Mammary epithelial cell (primary cell): Measurements from ENCODE around the gene TECTA.

ENCODE experiments used
- EZH2 ChIP-seq: IDR thresholded peaks from 2 replicates; pipeline ENCODE4 v1.6.1; 2012; ENCODE audit warnings: low read length, inconsistent platforms, borderline replicate concordance
- TF ChIP-seq, protein P1 (sequence below), 2 donors: IDR thresholded peaks in 1 of 2; conservative IDR thresholded peaks in 1 of 2; 2 replicates each; pipeline ENCODE4 v1.5.1; 2011 to 2012; ENCODE audit warnings: inconsistent platforms in 2 of 2, low read length in 2 of 2, mild to moderate bottlenecking in 2 of 2, control low read depth in 1 of 2, low read depth in 1 of 2; ENCODE audit not compliant: insufficient read depth in 1 of 2; ENCODE audit errors: extremely low read depth in 1 of 2

DNA sequence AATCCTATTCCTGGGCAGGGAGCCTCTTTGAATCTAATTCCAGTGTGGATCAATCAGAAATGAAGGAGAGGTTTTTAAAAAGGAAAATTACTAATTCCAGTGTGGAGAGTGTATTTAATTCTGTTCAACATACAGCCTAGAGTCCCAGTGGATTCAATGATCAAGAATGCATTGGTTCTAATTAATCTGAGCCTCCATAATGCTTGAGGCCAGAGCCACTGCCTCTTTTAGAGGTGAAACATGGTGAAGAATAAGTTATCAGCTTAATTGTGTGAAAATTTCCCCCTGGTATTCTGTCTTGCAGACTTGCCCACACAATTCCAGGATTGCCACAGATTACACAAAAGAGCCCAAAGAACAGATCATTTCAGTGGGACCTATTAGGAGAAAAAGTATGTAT, 87.7 kb downstream of the TECTA start:
- TF ChIP-seq, protein P1, sequence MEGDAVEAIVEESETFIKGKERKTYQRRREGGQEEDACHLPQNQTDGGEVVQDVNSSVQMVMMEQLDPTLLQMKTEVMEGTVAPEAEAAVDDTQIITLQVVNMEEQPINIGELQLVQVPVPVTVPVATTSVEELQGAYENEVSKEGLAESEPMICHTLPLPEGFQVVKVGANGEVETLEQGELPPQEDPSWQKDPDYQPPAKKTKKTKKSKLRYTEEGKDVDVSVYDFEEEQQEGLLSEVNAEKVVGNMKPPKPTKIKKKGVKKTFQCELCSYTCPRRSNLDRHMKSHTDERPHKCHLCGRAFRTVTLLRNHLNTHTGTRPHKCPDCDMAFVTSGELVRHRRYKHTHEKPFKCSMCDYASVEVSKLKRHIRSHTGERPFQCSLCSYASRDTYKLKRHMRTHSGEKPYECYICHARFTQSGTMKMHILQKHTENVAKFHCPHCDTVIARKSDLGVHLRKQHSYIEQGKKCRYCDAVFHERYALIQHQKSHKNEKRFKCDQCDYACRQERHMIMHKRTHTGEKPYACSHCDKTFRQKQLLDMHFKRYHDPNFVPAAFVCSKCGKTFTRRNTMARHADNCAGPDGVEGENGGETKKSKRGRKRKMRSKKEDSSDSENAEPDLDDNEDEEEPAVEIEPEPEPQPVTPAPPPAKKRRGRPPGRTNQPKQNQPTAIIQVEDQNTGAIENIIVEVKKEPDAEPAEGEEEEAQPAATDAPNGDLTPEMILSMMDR (conservative IDR thresholded peaks at IDR 0.05 in 1 of 2, IDR thresholded peaks at IDR 0.05 in 1 of 2; ENCODE audit: extremely low read depth in 1 of 2, insufficient read depth in 1 of 2, low read depth in 1 of 2, low read length in 2 of 2): no peak
- no peak for TF ChIP-seq EZH2
